T-helper 22 cell (primary cell): ENCODE measurements around the gene RABGGTA.

Experiments
- DNase-seq: peaks from one replicate; pipeline ENCODE4 v3.0.0-alpha.2; 2020; ENCODE audit warnings: low read depth

Gene RABGGTA

GRCh38 chr14:24216345-24216699 lies 55.1 kb downstream of the RABGGTA start:
- no peak for DNase-seq
